NCI-H2029 treated with DMSO at 0.1 percent for 48 hours (cell line): Measurements from ENCODE around the gene ELN.

Source experiments
- DNase-seq: peaks from one replicate; lab custom pipeline; 2025; lab: John Stamatoyannopoulos, UW

The ELN gene

DNA sequence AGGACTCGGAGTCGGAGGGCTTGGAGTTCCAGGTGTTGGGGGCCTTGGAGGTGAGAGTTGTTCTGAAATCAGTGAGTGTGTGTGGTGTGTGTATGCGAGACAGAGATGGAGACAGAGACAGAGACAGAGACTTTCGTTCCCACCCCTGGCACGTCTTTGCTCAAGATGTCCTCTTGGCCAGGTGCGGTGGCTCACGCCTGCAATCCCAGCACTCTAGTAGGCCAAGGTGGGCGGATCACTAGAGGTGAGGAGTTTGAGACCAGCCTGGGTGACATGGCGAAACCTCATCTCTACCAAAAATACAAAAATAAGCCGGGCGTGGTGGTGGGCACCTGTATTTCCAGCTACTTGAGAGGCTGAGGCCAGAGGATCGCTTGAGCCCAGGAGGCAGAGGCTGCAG is 35.7 kb downstream of the ELN start:
- no peak for DNase-seq

DNA sequence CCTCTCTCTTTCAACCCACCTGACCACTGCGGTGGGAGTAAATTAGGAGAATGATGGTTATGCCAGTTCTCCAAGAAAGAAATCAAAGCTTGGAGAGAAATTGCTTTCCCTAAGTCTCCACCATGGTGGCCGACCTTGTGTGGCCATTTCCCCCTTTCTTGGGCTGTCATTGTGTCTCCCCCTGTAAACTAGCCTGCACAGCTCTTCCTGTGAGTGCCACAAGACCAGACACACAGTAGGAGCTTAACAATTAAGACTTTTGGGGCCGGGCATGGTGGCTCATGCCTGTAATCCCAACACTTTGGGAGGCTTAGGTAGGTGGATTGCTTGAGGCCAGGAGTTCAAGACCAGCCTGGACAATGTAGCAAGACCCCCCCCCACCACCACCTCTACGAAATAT is 36.7 kb downstream of the ELN start:
- DNase-seq: no peak

DNA sequence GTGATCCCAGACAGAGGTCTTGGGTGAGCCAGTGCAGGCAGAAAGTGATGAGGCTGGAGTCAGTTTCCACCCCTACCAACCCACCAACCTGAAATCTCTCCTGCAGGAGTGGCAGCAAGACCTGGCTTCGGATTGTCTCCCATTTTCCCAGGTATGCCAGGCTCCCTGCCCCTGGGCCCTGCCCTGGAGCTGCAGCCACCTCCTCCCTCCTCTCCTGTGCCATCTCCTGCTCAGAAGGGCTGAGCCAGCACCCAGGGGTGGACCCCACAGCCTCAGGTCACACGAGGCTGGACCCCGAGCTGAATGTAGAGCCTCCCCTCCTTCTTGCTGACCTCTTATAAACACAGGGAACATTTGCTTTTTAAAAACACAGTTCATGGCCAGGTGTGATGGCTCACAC is 38.7 kb downstream of the ELN start:
- DNase-seq: no peak

DNA sequence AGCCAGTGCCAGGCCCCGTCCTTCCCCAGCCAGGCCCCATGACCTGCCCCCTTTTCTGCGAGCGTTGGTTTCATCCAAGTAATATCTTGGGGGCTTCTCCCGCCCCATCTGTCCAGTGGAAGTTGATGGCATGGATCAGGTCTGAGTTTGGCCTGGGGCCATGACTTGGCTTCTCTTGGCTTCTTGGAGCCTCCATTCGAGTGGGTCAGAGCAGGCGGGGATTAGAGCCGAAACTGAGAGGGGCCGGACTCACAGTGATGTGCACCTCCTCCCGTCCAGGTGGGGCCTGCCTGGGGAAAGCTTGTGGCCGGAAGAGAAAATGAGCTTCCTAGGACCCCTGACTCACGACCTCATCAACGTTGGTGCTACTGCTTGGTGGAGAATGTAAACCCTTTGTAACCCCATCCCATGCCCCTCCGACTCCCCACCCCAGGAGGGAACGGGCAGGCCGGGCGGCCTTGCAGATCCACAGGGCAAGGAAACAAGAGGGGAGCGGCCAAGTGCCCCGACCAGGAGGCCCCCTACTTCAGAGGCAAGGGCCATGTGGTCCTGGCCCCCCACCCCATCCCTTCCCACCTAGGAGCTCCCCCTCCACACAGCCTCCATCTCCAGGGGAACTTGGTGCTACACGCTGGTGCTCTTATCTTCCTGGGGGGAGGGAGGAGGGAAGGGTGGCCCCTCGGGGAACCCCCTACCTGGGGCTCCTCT is 40.6 kb downstream of the ELN start:
- no peak for DNase-seq

DNA sequence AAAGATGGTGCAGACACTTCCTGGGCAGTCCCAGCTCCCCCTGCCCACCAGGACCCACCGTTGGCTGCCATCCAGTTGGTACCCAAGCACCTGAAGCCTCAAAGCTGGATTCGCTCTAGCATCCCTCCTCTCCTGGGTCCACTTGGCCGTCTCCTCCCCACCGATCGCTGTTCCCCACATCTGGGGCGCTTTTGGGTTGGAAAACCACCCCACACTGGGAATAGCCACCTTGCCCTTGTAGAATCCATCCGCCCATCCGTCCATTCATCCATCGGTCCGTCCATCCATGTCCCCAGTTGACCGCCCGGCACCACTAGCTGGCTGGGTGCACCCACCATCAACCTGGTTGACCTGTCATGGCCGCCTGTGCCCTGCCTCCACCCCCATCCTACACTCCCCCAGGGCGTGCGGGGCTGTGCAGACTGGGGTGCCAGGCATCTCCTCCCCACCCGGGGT is 41.1 kb downstream of the ELN start:
- no peak for DNase-seq

DNA sequence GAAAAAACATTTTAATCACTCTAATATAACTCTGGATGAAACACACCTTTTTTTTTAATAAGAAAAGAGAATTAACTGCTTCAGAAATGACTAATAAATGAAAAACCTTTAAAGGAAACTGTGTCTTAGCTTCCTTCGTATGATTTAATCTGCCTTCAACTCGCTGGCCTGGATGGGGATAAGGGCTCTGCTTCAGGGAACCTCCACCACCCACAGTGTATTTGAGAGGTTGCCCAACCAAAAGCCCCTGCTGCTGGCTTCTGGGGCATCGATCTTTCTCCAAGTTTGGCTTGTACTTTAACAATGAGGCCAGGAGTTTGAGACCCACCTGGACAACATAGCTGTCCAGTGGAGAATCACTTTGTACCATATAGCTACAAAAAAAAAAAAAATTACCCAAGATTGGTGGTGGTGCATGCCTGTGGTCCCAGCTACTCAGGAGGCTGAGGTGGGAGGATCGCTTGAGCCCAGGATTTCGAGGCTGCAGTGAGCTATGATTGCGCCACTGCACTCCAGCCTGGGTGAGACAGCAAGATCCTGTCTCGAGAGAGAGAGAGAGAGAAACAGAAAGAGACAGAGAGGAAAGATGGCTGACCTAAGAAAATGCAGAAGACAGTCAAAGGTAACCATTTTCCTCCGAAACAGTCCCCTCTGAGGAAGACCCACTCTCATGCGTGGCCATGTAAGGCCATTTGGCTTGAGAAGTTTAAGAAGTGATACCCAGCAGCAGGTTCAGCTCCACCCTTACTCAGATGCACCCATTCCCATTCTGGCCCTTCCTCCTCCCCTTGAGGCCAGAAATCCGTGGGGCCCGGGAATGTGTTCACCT is 42.0 kb downstream of the ELN start:
- no peak for DNase-seq

DNA sequence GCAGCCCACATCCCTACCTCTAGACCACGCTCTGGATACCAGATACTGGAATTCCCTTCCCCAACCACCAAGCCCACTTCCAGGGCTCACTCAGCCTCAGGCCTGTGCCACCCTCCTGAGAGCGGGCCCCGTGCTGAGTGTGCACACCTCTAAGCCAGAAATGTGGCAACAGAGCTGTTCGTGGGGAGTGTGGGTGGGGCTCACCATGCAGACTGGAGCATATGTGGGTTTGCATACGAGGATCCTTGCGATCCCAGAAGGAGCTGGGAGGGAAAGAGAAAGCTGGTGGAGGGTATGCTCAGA is 42.6 kb downstream of the ELN start:
- DNase-seq: no peak

DNA sequence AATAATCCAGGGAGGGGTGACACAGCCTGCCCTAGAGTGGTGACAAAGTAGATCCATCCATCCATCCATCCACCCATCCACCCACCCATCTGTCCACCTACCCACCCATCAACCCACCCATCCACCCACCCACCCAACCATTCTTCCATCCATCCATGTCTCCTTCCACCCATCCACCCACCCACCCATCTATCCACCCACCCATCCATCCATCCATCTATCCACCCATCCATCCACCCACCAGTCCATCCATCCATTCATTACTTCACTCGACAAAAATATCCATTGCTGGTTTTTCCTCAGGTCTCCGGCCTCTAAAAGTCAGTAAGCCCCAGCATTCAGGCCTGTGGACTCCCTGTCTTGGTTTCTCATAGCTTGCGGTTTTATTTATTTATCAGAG is 43.1 kb downstream of the ELN start:
- DNase-seq: no peak

DNA sequence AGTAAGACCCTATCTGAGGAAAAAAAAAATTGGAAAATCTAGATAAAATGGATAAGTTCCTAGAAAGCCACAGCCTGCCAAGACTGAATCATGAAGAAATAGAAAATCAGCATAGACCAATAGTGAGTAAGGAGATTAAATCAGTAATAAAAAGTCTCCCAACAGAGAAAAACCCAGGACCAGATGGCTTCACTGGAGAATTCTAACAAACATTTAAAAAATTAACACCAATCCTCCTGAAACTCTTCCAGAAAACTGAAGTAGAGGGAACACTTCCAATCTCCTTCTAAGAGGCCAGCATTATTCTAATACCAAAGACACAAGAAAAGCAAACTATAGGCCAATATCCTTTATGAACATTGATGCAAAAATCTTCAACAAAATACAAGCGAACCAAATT is 46.8 kb downstream of the ELN start:
- no peak for DNase-seq

DNA sequence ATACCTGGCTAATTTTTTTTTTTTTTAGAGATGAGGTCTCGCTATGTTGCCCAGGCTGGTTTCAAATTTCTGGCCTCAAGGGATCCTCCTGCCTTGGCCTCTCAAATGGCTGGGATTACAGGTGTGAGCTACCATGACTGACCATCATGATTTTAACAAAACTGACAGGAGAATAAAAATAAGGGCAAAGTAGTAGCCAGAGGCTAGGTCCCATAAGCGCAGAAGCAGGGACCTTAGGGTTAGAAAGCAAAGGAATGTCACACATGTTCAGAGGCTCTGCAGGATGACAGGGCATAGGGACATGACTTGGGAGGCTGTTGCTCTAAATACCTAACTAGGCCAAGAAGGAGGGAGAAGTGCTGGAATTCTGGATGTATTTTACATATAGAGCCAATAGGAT is 50.5 kb downstream of the ELN start:
- no peak for DNase-seq

DNA sequence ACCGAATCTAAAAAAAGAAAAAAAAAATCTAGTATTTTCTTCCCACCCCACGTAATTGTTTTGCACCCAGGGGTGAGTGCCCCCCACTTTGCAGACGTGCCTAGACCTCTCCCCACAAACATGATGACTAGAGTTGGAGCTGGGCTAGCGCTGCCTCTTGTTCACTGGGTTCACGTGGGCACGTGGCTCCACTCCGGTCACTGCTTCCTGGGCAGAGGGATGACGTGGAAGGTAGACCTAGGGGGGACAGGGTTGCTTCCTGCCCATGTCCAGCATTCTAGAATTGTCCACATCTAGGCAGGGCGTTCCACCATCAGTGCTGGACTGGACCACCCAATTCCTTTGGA is 54.8 kb downstream of the ELN start:
- DNase-seq: no peak

DNA sequence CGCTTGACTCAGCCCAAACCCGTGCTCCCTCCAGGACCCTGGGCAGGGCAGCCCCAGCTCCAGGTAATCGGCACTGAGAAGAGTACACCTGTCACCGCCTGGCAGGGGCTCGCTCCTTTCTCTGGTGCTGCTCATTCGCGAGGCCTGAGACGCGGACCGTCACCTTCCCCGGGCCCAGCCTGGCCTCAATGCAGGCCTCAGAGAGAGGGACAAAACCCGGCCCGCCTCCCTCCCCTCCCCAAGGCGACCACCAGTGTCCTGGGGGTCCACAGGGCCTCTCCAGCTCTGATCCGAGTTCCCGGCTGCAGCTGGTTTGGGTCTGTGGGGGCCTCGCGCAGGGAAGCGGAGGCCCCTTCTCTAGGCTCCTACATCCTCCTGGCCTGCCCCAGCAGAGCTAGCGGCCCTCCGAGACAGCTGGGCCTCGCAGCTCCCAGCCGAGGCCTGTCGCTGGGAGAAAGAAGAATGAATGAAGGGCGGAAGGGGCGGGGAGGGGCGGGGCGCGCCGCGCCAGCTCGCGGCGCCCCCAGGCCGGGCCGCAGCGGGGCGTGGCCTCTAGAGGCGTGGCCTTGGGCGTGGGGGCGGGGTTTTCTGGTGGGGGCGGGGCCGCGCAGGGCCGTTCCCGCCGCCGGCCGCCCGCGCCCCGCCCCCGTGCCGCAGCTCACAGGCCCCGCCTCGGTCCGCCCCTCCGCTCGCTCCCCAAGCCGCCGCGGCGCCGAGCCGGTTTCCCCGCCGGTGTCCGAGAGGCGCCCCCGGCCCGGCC is 55.3 kb downstream of the ELN start, which contains the start of gene LIMK1:
TSS of gene LIMK1 (plus strand) at position 688 of the 760 bp plus-strand sequence. CDS start 187 bp downstream, outside the sequence.
- no peak for DNase-seq

DNA sequence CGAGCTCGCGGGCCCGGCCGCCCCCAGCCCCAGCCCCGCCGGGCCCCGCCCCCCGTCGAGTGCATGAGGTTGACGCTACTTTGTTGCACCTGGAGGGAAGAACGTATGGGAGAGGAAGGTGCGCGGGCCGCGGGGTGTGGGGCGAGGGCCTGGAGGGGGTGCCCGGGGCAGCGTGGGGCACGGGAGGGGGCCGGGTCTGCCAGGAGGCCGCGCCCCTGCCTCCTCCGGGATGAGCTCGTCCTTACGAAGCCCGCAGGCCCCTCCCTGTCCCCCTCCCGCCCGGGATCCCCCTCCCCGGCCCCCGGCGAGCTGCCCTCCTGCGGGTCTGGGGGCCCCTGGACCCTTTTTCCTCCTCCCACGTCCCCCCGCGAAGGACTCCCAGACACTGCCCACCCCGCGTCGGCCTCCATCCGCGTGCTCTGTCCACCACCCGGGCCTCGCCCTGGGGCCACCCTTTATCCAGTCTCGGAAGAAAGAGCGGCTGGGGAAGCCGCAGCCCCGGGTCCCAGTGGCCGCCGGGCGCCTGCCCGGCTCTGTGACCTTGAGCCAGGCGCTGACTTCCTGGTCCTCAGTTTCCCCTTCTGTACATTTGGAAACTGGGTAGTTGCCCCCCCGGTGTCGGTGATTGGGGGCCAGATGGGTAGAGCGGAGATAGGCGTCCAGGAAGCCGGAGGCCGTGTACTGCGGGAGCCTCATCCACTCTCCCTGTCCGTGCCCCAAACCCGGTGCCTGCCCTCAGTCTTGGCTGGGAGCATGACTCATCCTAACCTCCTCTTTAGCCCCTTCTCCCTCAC is 56.2 kb downstream of the ELN start:
- DNase-seq: no peak

DNA sequence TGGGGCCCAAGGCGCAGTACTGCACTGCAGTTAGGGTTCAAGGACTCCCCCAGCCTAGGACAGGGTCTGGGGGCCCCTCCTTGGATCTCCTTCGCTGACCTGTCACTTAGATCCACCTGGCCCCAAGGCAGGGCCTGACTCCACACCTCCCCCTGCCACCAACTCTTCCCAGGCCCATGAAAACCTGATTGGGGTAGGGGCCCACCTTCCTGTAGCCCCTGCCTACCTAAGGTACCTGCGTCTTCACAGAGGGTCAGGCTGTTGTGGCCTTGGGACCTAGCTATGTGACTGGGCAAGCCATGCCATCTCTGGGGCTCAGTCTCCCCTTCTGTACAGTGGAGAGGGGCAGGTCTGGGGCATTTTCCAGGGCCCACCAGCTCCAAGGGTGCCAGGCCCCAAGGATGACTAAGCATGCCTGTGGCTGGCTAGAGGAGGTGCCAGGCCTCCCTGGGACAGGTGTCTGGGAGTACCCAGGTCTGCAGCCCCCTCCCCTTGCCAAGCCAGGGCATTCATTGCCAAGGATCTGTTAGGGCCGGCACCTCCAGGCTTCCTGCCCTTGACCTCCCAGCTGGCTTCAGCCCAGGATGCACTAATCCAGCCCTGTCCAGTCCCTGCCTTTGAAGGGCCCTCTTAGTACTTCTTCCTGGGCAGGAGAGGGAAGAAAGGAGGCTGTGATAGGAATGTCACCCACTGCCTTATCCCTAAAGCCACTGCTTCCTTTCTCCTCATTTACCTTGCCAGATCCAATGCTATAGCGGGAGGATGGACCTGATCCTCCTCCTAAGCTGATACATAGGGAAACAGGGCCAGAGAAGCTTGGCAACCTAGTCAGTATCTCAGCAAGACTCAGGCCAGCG is 57.0 kb downstream of the ELN start:
- peak; percentile 27 for DNase-seq

DNA sequence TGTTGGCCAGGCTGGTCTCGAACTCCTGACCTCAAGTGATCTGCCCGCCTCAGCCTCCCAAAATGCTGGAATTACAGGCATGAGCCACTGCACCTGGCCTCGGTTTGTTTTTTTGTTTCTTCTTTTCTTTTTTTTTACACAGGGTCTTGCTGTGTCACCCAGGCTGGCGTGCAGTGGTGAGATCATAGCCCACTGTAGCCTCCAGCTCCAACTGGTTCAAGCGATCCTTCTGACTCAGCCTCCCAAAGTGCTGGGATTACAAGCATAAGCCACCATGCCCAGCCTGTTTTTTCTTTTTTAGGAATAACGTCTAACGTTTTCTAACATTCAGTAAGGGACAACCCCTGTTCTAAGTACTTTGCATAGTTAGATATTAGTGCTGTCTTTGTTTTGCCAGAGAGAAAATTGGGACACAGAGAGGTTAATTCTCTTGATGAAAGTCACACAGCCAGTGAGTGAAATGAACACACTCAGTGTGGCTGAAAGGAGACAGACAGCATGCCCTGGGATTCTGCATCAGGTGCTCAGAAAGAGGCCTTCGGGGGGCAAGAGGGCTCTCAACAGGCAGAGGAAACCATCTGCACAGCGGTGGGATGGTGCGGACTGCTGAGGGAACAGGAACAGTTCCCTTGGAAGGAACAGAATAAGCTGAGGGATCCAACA is 59.9 kb downstream of the ELN start:
- DNase-seq: no peak

DNA sequence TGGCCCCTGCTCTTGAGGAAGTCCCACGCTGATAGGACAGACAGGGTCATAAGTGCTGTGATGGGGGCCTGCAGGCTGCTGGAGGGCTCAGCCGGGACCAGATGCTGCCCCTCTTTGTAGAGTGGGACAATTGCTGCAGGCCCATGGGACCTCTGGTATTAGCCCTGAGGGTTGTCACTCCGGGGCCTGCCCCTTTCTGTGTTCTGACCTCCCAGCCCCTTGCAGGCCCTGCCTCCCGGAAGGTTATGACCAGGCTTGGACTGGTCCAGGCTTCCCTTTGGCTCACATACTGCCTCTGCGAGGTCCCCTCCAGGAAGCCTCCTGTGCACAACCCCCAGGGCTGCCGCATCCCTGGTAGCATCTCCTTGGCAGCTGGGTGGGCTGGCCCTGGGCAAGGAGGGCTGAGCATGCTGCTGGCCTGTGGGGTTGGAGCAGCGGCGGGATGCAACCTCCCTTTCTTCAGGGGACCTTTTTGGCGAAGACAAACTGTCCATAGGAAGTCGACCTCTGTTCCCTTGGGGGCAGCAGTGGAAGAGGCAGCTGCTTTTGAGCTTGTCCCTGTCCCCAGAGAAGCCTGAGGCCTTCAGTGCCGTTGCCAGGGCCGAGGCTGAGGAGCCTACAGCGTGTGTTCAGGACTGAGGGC is 64.5 kb downstream of the ELN start:
- no peak for DNase-seq

DNA sequence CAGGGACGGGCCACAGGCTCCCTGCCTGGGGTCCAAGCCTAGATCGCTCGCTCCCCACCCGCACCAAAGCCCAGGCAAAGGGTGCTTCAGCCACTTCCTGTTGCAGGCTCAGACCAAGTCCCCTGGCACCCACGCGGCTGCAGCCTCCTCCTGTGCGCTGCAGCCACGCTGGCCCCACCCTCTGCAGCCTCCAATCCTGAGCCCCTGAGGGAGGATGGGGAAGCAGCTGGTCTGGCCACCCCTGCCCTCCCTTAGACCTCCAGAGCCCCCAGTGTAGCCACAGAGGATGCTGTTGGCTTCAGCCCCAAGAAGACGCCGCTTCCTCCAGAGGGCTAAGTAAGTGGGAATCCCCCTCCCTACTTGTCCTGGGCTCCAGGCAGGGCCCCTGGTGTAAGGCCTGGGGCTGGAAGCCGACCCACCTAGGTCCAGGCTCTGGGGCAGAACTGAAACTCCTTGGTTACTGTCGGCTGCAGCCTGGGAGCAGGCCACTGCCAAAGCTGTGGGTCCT is 65.0 kb downstream of the ELN start:
- DNase-seq: no peak

DNA sequence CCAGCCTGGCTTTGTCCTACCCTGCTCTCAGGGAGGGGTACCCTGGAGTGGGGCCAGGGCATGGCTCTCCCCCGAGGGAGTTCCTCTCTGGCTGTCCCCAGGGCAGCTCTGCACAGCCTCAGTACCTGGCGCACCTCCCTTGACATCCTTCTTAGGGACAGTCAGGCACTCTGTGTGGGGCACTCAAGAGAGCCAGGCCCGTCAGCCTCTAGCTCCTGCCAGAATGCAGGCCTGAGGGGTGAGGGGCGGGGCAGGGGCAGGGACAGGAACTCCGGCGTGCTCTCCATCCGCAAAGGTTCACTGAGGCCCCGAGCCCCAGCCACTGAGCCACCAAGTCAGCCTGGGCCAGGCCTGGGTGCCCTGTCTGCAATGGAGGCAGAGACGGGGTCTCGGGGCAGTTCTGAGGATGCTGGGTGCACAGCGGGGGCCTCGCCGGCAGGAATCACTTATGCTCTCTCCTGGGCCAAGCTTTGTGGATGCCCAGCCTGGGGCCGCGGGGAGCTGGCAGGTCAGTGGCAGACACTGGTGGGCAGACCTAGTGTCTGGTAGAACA is 65.8 kb downstream of the ELN start:
- DNase-seq: no peak

DNA sequence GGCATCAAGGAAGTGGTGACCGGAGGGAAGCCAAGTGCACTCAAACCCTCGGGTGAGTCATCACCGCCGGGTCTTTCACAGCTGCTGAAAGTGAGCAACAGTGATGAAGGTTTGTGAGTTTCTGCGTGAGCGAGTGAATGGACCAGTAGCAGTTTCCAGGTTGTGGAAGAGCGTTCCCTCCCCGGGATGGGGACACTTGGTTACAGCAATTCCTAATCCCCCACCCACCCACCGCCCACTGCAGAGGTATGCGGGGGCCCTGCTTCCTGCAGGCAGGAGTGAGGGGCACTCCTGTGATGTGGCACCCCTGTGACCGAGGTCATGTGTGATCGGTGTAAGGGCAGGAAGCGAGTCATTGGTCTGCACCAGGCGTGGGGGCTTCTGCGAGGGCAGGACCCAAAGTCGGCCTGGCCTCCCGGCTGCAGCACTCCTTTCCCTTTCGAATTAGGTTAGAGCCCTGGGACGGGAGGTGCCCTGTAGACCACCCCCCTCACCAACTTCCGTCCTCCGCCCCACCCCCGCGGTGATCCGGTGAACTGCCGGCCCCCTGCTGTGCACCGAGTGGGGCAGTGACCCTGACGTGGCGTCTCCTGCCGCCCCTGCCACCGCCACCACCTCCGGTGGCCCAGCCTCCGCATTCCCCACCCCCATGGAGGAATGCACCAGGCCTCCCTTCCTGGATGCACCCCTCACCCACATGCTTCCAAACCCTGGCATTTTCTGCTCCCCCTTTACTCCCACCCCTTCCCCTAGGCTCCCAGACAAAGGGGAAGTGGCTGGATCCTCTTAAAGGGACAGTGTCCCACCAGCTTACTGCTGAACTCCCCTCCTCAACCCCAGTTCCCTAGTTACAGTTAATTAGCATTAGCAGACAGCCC is 66.5 kb downstream of the ELN start:
- DNase-seq: peak; percentile 40
